ENCODE measurements around the gene NTF4. TPM values are rescaled to one million over a fixed set of nuclear protein-coding genes. Genes with fewer than 3 reads are reported as not detected.
"Not testable (repeated sequence)": the region's sequence is repeated elsewhere in the genome, so short reads cannot be mapped to it uniquely, and the experiment has no call there.

The NTF4 gene
- total RNA-seq, 1 experiment from 2014 or later, result not detected

GRCh38 chr19:49022116-49022515 lies 42.5 kb downstream of the NTF4 start:
- no peak for DNase-seq (ENCODE audit: low read depth)

- DNase-seq (ENCODE audit: low read depth), result peak; percentile 73
These were observed 43.4 kb downstream of the NTF4 start for GRCh38 chr19:49020931-49021895.

- no peak for DNase-seq (ENCODE audit: low read depth)
These were observed 44.3 kb downstream of the NTF4 start for GRCh38 chr19:49020342-49020741.

- DNase-seq (ENCODE audit: low read depth), result no peak
These were observed 45.2 kb downstream of the NTF4 start for GRCh38 chr19:49019242-49019932.

GRCh38 chr19:49018388-49019241 lies 46.0 kb downstream of the NTF4 start:
- not testable (repeated sequence) for DNase-seq (ENCODE audit: low read depth)

- peak; percentile 60 for DNase-seq (ENCODE audit: low read depth)
These were observed 46.8 kb downstream of the NTF4 start for GRCh38 chr19:49017666-49018351.

- DNase-seq (ENCODE audit: low read depth), result no peak
These were observed 47.5 kb downstream of the NTF4 start, which contains the start of gene LHB for GRCh38 chr19:49017041-49017665. Gene LHB, minus strand, starts transcription at chr19:49017091. Its CDS starts 10 bp downstream, at chr19:49017081.

GRCh38 chr19:49016067-49016839 lies 48.4 kb downstream of the NTF4 start:
- DNase-seq (ENCODE audit: low read depth), result no peak

- DNase-seq (ENCODE audit: low read depth), result no peak
These were observed 49.8 kb downstream of the NTF4 start for GRCh38 chr19:49014870-49015255.

- no peak for DNase-seq (ENCODE audit: low read depth)
These were observed 50.3 kb downstream of the NTF4 start for GRCh38 chr19:49014123-49014869.

GRCh38 chr19:49011194-49011593 lies 53.4 kb downstream of the NTF4 start:
- DNase-seq (ENCODE audit: low read depth), result no peak

Other genes starting within 250 kb of the NTF4 start
- not detected in 2 replicates for gene HSD17B14, start 228.3 kb downstream of the NTF4 start, total RNA-seq (2014; rRNA removed)
- 21.3 and 27.8 TPM in 2 replicates for gene PLEKHA4, start 196.2 kb downstream of the NTF4 start, total RNA-seq (2014; rRNA removed)
- gene PPP1R15A, start 192.4 kb downstream of the NTF4 start, total RNA-seq (2014; rRNA removed), result 55.7 and 58.2 TPM in 2 replicates
- not detected in 2 replicates for gene TULP2, start 166.1 kb downstream of the NTF4 start, total RNA-seq (2014; rRNA removed)
- gene NUCB1, start 164.5 kb downstream of the NTF4 start, total RNA-seq (2014; rRNA removed), result 213 and 221 TPM in 2 replicates
- gene DHDH, start 131.1 kb downstream of the NTF4 start, total RNA-seq (2014; rRNA removed), result 0.96 TPM in 1 of 2 replicates, not detected in the other
- gene BAX, start 109.9 kb downstream of the NTF4 start, total RNA-seq (2014; rRNA removed), result 170 and 176 TPM in 2 replicates
- 2,158 and 2,177 TPM in 2 replicates for gene FTL, start 99.5 kb downstream of the NTF4 start, total RNA-seq (2014; rRNA removed)
- gene GYS1, start 71.5 kb downstream of the NTF4 start, total RNA-seq (2014; rRNA removed), result 78.8 and 80.0 TPM in 2 replicates
- 263 and 300 TPM in 2 replicates for gene RUVBL2, start 70.9 kb downstream of the NTF4 start, total RNA-seq (2014; rRNA removed)
- gene LHB, start 47.7 kb downstream of the NTF4 start, total RNA-seq (2014; rRNA removed), result not detected in 2 replicates
- gene CGB3, start 40.5 kb downstream of the NTF4 start, total RNA-seq (2014; rRNA removed), result not detected in 2 replicates
- gene CGB2, start 32.9 kb downstream of the NTF4 start, total RNA-seq (2014; rRNA removed), result 0.26 TPM in 1 of 2 replicates, not detected in the other
- gene CGB1, start 27.9 kb downstream of the NTF4 start, total RNA-seq (2014; rRNA removed), result not detected in 2 replicates
- gene CGB5, start 21.0 kb downstream of the NTF4 start, total RNA-seq (2014; rRNA removed), result 1.1 TPM in 1 of 2 replicates, not detected in the other
- 2.1 TPM in 1 of 2 replicates, not detected in the other for gene CGB8, start 15.7 kb downstream of the NTF4 start, total RNA-seq (2014; rRNA removed)
- 1.5 TPM in 2 replicates for gene CGB7, start 7.1 kb downstream of the NTF4 start, total RNA-seq (2014; rRNA removed)
- gene KCNA7, start 7.9 kb upstream of the NTF4 start, total RNA-seq (2014; rRNA removed), result 0.06 TPM in 1 of 2 replicates, not detected in the other
- gene SNRNP70, start 20.6 kb upstream of the NTF4 start, total RNA-seq (2014; rRNA removed), result 207 and 241 TPM in 2 replicates
- gene LIN7B, start 49.6 kb upstream of the NTF4 start, total RNA-seq (2014; rRNA removed), result 10.2 and 14.8 TPM in 2 replicates
- gene C19orf73, start 54.3 kb upstream of the NTF4 start, total RNA-seq (2014; rRNA removed), result 1.1 and 3.1 TPM in 2 replicates
- 7.9 and 9.8 TPM in 2 replicates for gene PPFIA3, start 54.7 kb upstream of the NTF4 start, total RNA-seq (2014; rRNA removed)
- 2.2 TPM in 1 of 2 replicates, not detected in the other for gene HRC, start 90.6 kb upstream of the NTF4 start, total RNA-seq (2014; rRNA removed)
- gene TRPM4, start 93.0 kb upstream of the NTF4 start, total RNA-seq (2014; rRNA removed), result 13.9 and 14.2 TPM in 2 replicates